HG03457 (cell line): ENCODE data around the gene MAPK4.

Experiments used
- ATAC-seq: cut with Tn5 transposase; IDR thresholded peaks from one replicate; pipeline ENCODE4 v1.9.1; 2021; ENCODE audit warnings: moderate number of reproducible peaks; ENCODE audit not compliant: unreplicated experiment

Gene MAPK4

GRCh38 chr18:50715919-50716318 lies 156.0 kb downstream of the MAPK4 start:
- no peak for ATAC-seq

GRCh38 chr18:50716902-50717301 lies 157.0 kb downstream of the MAPK4 start:
- no peak for ATAC-seq

- no peak for ATAC-seq
Measured at GRCh38 chr18:50717563-50717962, 157.7 kb downstream of the MAPK4 start.

- ATAC-seq = no peak
Measured at GRCh38 chr18:50719471-50720324, 159.8 kb downstream of the MAPK4 start.

- ATAC-seq = no peak
Measured at GRCh38 chr18:50720325-50720674, 160.4 kb downstream of the MAPK4 start.

- no peak for ATAC-seq
Measured at GRCh38 chr18:50721006-50721405, 161.1 kb downstream of the MAPK4 start.

DNA sequence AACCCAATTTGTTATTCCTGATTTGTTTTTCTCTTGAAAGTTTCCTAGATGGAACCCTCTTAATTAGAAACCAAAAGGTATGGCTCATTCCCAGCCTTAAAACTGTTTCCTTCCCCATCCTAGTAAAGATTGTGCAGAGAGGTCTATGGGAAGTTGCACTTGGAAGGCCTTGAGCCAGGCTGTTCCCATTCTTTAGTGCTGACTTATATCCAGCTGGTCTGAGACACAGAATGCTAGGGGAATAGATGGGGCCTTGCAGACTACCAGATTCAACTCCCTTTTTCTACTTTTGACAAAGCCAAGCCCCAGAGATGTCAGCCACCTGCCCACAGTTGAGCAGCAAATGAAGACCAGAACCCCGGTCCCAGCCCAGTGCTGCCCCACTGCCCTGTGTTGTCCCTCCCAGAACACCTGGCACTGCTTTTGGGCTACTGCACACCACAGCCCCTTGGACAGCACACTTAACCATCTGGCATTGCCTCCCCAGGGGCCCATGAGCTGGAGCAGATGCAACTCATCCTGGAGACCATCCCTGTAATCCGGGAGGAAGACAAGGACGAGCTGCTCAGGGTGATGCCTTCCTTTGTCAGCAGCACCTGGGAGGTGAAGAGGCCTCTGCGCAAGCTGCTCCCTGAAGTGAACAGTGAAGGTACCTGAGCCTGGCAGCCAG lies 161.7 kb downstream of the MAPK4 start:
- no peak for ATAC-seq

DNA sequence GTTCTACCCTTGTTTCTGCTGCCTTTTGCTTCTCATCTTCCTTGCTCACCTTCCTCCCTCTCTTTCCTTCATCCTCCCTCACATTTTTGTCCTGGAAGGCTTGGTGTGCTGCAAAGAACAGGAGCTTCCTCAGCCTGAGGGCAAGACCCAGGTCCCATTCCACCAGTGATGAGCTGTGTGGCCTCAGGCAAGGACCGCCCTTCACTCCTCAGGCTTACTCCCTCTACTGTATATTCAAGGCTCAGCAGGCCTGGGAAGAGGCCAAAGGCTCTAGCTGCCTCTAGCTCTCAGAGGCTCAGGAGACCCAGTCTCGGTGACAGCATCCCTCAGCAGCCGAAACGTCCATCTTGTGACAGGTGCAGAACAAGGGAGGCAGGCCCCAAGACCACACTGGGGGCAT lies 162.4 kb downstream of the MAPK4 start:
- ATAC-seq = no peak

GRCh38 chr18:50724751-50725151 lies 164.9 kb downstream of the MAPK4 start:
- ATAC-seq = no peak

GRCh38 chr18:50726960-50727589 lies 167.2 kb downstream of the MAPK4 start:
- ATAC-seq = peak; percentile 54

DNA sequence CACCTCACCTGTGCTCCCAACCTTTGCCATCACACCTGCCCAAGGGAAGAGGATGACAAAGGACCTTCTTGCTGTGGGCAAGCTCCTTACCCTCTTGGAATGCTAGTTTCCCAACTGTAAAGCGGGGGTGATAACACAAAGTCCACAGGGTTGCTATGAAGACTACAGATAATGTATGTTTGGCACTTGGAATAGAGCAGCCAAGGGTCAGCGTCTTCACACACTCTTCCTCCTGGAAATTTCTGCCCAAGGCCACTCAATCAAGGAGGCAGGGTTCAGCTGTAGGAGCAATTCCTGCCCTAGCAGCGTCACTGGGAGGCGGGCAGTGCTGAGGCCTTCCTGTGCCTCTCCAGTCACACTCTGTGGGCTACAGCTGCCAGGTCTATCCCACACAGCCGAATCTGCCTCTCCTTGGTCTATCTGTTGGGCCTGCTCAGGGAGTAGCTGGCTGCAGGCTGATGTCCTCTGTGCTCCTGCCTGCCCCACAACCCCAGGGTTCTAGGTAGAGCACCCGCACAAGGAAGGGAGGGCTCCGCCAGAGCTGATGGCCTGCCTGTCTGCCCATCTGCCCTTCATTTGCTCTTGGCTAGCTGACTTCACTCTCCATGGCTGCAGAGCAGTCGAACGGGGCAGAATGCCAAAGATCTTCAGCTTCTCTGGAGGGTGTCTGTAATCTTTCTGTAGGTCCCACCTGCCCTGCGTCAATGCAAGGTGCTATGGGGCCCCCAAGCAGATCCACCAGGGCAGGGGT lies 168.0 kb downstream of the MAPK4 start:
- no peak for ATAC-seq

DNA sequence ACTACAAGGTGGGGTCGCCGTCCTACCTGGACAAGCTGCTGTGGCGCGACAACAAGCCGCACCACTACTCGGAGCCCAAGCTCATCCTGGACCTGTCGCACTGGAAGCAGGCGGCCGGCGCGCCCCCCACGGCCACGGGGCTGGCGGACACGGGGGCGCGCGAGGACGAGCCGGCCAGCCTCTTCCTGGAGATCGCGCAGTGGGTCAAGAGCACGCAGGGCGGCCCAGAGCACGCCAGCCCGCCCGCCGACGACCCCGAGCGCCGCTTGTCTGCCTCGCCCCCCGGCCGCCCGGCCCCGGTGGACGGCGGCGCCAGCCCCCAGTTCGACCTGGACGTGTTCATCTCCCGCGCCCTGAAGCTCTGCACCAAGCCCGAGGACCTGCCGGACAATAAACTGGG lies 169.5 kb downstream of the MAPK4 start:
- ATAC-seq = no peak

GRCh38 chr18:50729986-50730385 lies 170.1 kb downstream of the MAPK4 start:
- no peak for ATAC-seq

- no peak for ATAC-seq
Measured at GRCh38 chr18:50734342-50734741, 174.5 kb downstream of the MAPK4 start.

DNA sequence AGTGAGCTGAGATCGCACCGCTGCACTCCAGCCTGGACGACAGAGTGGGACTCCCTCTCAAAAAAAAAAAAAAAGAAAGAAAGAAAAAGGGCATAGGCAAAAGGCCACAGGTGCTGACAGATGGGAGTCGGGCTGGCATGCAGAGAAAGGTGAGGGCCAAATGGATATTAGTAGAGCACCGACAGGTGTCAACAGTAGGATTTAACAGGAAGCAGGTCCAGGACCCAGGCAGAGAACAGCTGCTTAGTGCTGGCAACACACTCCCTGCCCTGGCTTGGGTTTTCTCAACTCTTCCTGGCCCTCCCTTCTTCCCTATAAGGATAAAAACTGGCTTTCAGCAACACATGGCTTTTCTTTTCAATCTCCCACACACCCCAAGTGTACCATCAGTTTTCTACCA lies 175.0 kb downstream of the MAPK4 start:
- ATAC-seq = no peak

DNA sequence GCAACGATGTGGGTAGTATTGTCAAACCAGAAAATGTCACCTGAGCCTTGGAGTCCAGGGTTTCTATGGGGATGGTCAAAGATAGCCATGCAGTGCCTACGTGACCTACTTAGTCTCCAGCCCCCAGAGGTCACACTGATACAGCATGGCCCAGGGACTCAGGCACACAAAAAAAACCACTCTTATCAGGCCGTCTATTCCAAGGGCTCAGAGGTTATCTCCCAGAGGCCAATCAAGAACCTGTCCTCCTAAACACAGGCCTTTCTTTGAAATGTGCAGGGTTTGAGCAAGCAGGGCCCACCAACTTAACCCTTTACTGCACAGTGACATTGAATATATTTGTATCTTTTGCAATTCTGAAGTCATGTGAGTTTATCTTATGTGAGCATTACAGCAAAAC lies 177.2 kb downstream of the MAPK4 start:
- no peak for ATAC-seq

GRCh38 chr18:50738098-50738757 lies 178.3 kb downstream of the MAPK4 start:
- no peak for ATAC-seq

DNA sequence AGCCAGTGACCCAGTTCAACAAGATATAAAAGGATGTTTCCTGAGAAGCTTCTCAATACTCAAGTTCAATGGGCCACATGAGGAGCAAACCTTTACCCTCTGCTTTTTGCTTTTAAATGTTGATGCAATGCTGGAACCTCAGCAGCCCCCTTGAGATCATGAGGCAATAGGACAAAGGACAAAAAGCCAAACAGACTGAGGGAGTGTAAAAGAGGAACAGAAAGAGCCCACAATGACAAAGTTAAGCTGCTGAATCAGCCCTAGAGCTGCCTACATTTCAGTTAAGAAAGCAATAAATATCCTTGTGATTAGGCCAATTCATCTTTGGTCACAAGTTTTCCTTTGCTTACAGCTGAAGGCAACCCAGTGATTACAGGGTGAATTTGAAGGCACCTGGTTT lies 183.1 kb downstream of the MAPK4 start:
- no peak for ATAC-seq

DNA sequence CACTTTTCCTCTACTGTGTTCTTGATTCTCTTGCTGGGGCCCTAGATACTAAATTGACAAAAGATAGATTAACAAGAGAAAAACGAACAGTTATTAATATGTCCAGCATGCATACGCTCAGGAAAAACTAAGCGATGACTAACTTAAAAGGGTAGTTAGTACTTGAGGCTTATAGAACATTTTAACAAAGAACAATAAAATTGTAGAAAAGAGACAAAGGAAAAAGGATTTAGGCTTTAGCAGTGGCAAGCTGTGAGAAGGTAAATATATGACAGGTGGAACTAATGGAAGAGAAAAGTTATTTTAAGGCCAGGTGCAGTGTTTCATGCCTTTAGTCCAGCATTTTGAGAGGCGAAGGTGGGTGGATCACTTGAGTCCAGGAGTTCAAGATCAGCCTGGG lies 184.4 kb downstream of the MAPK4 start:
- ATAC-seq = no peak

DNA sequence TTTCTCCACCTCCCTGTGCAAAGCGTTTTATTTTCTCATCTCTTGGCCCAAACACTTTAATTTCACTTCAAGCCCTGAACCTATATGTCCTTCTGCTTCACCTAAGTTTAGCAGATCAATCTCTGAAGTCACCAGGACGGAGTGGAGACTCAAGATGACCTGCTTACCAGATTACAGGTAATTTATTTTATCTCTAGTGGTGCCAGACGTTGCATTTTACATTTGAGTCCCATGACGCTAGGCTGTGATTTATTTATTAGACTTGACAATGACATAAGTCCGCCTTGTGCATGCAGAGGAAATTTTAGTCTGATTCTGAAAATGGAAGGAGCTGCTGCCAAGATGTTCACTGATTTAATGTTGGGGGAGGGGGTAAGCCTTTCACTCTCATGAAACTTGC lies 186.1 kb downstream of the MAPK4 start:
- ATAC-seq = no peak

GRCh38 chr18:50747849-50748242 lies 188.0 kb downstream of the MAPK4 start:
- ATAC-seq = no peak
